Parathyroid adenoma (tissue), 2 donors: Measurements from ENCODE around the gene PARD6B.

Experiments
- H2AFZ ChIP-seq: fragments of 300-600 bp; sonication (generic); one replicate; pipeline ENCODE4 v1.7.0; 2017; ENCODE audit warnings: antibody characterized with exemption, mild to moderate bottlenecking
- H3K27ac ChIP-seq: fragments of 300-600 bp; sonication (generic); one replicate; pipeline ENCODE4 v1.7.0; 2017
- H3K27me3 ChIP-seq: fragments of 300-600 bp; sonication (generic); one replicate; pipeline ENCODE4 v1.7.0; 2017; ENCODE audit warnings: low read length; ENCODE audit not compliant: control insufficient read depth, insufficient read depth
- H3K36me3 ChIP-seq: fragments of 300-600 bp; sonication (generic); one replicate; pipeline ENCODE4 v1.7.0; 2017; ENCODE audit warnings: low read length; ENCODE audit not compliant: control insufficient read depth, insufficient read depth
- H3K4me1 ChIP-seq: fragments of 300-600 bp; sonication (generic); one replicate; pipeline ENCODE4 v1.7.0; 2017; ENCODE audit warnings: control low read depth
- H3K4me2 ChIP-seq: fragments of 300-600 bp; sonication (generic); one replicate; pipeline ENCODE4 v1.7.0; 2017; ENCODE audit warnings: low read length
- H3K4me3 ChIP-seq: fragments of 300-600 bp; sonication (generic); one replicate; pipeline ENCODE4 v1.7.0; 2017; ENCODE audit warnings: low read depth, low read length
- H3K79me2 ChIP-seq: fragments of 300-600 bp; sonication (generic); one replicate; pipeline ENCODE4 v1.7.0; 2017; ENCODE audit warnings: control low read depth
- H3K9ac ChIP-seq: fragments of 300-600 bp; sonication (generic); one replicate; pipeline ENCODE4 v1.7.0; 2017; ENCODE audit warnings: mild to moderate bottlenecking
- H3K9me3 ChIP-seq: fragments of 300-600 bp; sonication (generic); one replicate; pipeline ENCODE4 v1.7.0; 2017; ENCODE audit warnings: low read length; ENCODE audit not compliant: control insufficient read depth
- CTCF ChIP-seq: fragments of 300-600 bp; sonication (generic); IDR thresholded peaks from one replicate; pipeline ENCODE4 v1.7.0; 2017; ENCODE audit warnings: antibody characterized with exemption, mild to moderate bottlenecking
- donor health status: primary hyperparathyroidism.

PARD6B gene

GRCh38 chr20:50731055-50731929 is at the start of gene PARD6B:
Gene PARD6B (plus strand): TSS chr20:50731580. CDS start chr20:50731787, 207 bp downstream.
- H3K27ac ChIP-seq = peak within 1 kb of the TSS; percentile 86
- H3K9me3 ChIP-seq = no peaks in the 10 kb centered on the region
- H3K36me3 ChIP-seq = no peaks in the 10 kb centered on the region
- H3K4me3 ChIP-seq = peak within 1 kb of the TSS; percentile 69
- peaks cover 28% of the 10 kb centered on the region for H3K79me2 ChIP-seq
- peak within 1 kb of the TSS; percentile 87 for H3K9ac ChIP-seq
- peak; percentile 9 for TF ChIP-seq CTCF
- H3K4me1 ChIP-seq = peaks cover 11% of the 10 kb centered on the region
- peak within 1 kb of the TSS; percentile 94 for H2AFZ ChIP-seq
- H3K4me2 ChIP-seq = peak within 1 kb of the TSS; percentile 76
- no peaks in the 10 kb centered on the region for H3K27me3 ChIP-seq

GRCh38 chr20:50682065-50682464 is 49.3 kb upstream of the PARD6B start:
- H2AFZ ChIP-seq = no peak overlapping the region
- H3K9me3 ChIP-seq = no peaks in the 10 kb centered on the region
- H3K36me3 ChIP-seq = no peaks in the 10 kb centered on the region
- H3K27me3 ChIP-seq = no peaks in the 10 kb centered on the region
- H3K4me3 ChIP-seq = no peak overlapping the region
- no peaks in the 10 kb centered on the region for H3K4me1 ChIP-seq
- H3K9ac ChIP-seq = no peak overlapping the region
- H3K27ac ChIP-seq = no peak overlapping the region
- H3K4me2 ChIP-seq = no peak overlapping the region
- H3K79me2 ChIP-seq = no peaks in the 10 kb centered on the region
- TF ChIP-seq CTCF = no peak

GRCh38 chr20:50682947-50683530 is 48.3 kb upstream of the PARD6B start:
- H3K79me2 ChIP-seq = no peaks in the 10 kb centered on the region

GRCh38 chr20:50683570-50683969 is 47.8 kb upstream of the PARD6B start:
- no peaks in the 10 kb centered on the region for H3K9me3 ChIP-seq
- no peaks in the 10 kb centered on the region for H3K36me3 ChIP-seq
- no peak overlapping the region for H2AFZ ChIP-seq
- H3K27me3 ChIP-seq = no peaks in the 10 kb centered on the region
- H3K4me2 ChIP-seq = no peak overlapping the region
- H3K4me3 ChIP-seq = no peak overlapping the region
- TF ChIP-seq CTCF = no peak
- H3K9ac ChIP-seq = no peak overlapping the region
- no peak overlapping the region for H3K27ac ChIP-seq
- no peaks in the 10 kb centered on the region for H3K4me1 ChIP-seq
- H3K79me2 ChIP-seq = no peaks in the 10 kb centered on the region

More at GRCh38 chr20:50682947-50683530, 48.3 kb upstream of the PARD6B start:
- Histone ChIP-seq H3K4me1 (no peaks in the 10 kb centered on the region), H3K4me3 (no peak overlapping the region), H3K4me2 (no peak overlapping the region), H2AFZ (no peak overlapping the region), H3K9ac (no peak overlapping the region), H3K9me3 (no peaks in the 10 kb centered on the region), H3K27ac (no peak overlapping the region), H3K27me3 (no peaks in the 10 kb centered on the region), H3K36me3 (no peaks in the 10 kb centered on the region)
- TF ChIP-seq CTCF = no peak
